Measurements from ENCODE around the gene AARS2. TPM values are rescaled to one million over a fixed set of nuclear protein-coding genes. Genes with fewer than 3 reads are reported as not detected.

The AARS2 gene
- total and polyA plus RNA-seq, 2 of the 4 experiments (the other 2 are of a cell fraction): 9.1 to 10.4 TPM

- Histone ChIP-seq H4K20me1 (ENCODE audit: insufficient read depth, low read length) (no peaks in the 10 kb centered on the region), H2AK9ac (replicated peaks; ENCODE audit: low read depth, low read length, poor library complexity) (no peak overlapping the region), H3K27me3 (ENCODE audit: control insufficient read depth, insufficient read depth, low read length) (peaks cover 64% of the 10 kb centered on the region), H3K9me3 (ENCODE audit: control insufficient read depth, insufficient read depth, low read length) (no peaks in the 10 kb centered on the region), H3K4me1 (ENCODE audit: control insufficient read depth, insufficient read depth, low read length) (no peaks in the 10 kb centered on the region), H4K8ac (ENCODE audit: low read depth in 2 of 2, low read length in 2 of 2) (no peak overlapping the region), H2AFZ (replicated peaks; ENCODE audit: low read length, poor library complexity) (no peak overlapping the region), H3K14ac (replicated peaks; ENCODE audit: low read depth, low read length) (no peak overlapping the region), H3K9ac (ENCODE audit: low read depth, low read length) (no peak overlapping the region), H2BK15ac (ENCODE audit: low read depth, low read length) (no peak overlapping the region), H2AK5ac (ENCODE audit: low read depth, low read length) (no peak overlapping the region), H2BK20ac (ENCODE audit: low read depth, low read length) (no peak overlapping the region), H3K79me1 (ENCODE audit: low read depth in 1 of 2, low read length in 2 of 2) (no peaks in the 10 kb centered on the region), H3K27ac (ENCODE audit: insufficient read depth, low read length) (no peak overlapping the region), H3K23ac (ENCODE audit: low read depth, low read length) (no peak overlapping the region), H3K18ac (ENCODE audit: low read depth, low read length) (no peak overlapping the region), H4K5ac (ENCODE audit: low read depth, low read length) (no peak overlapping the region), H3K4me3 (ENCODE audit: insufficient read depth, low read depth, low read length) (no peak overlapping the region), H3K9me1 (ENCODE audit: insufficient read depth, low read length) (no peaks in the 10 kb centered on the region), H3K4me2 (ENCODE audit: low read depth, low read length) (no peak overlapping the region), H2BK5ac (ENCODE audit: low read depth, low read length, poor library complexity, severe bottlenecking) (no peak overlapping the region), H2BK120ac (ENCODE audit: low read depth, low read length) (no peak overlapping the region), H3K36me3 (ENCODE audit: control insufficient read depth, insufficient read depth, low read length) (no peaks in the 10 kb centered on the region), H4K91ac (ENCODE audit: insufficient read depth, low read depth, low read length) (no peak overlapping the region), H3K56ac (ENCODE audit: extremely low read depth, insufficient read depth, low read length) (no peak overlapping the region), H3K4ac (ENCODE audit: low read depth, low read length) (no peak overlapping the region)
- 75% methylated on average over 4 of the region's 11 CpGs; no CpG with 5 or more reads in 1 of the 2 experiments for WGBS, 2 experiments (ENCODE audit: extremely low coverage in 2 of 2, insufficient read length in 1 of 2)
- no TSS peak for BruUV-seq (replicated peaks)
- dilution Hi-C loops (cut with HindIII; ENCODE audit: low sequenced_read_pairs, unreplicated experiment): no loop called here
- no peak for TF ChIP-seq MAZ (IDR thresholded peaks at IDR 0.05; ENCODE audit: borderline replicate concordance, low read depth, low read length)
- no peak for TF ChIP-seq MXI1 (IDR thresholded peaks at IDR 0.05; ENCODE audit: borderline replicate concordance, low read depth, low read length)
- TF ChIP-seq CHD1 (IDR thresholded peaks at IDR 0.05; ENCODE audit: low read depth, low read length): no peak
- TF ChIP-seq CEBPB (IDR thresholded peaks at IDR 0.05; ENCODE audit: low read depth, low read length): no peak
- TF ChIP-seq BHLHE40 (IDR thresholded peaks at IDR 0.05; ENCODE audit: low read depth, low read length): no peak
- TF ChIP-seq SMC3 (IDR thresholded peaks at IDR 0.05; ENCODE audit: low read depth, low read length): no peak
- no peak for TF ChIP-seq FOS (IDR thresholded peaks at IDR 0.05; ENCODE audit: low read depth, low read length)
- no peak for TF ChIP-seq NFE2L2 (IDR thresholded peaks at IDR 0.05; ENCODE audit: low read depth, low read length)
- no peak for TF ChIP-seq USF2 (IDR thresholded peaks at IDR 0.05; ENCODE audit: low read depth, low read length)
- no peak for TF ChIP-seq POLR2A (IDR thresholded peaks at IDR 0.05; ENCODE audit: low read depth, low read length)
- TF ChIP-seq MAFK (IDR thresholded peaks at IDR 0.05; ENCODE audit: low read depth, low read length): no peak
- no peak for TF ChIP-seq RCOR1 (IDR thresholded peaks at IDR 0.05; ENCODE audit: insufficient replicate concordance, low read length)
- TF ChIP-seq RAD21 (IDR thresholded peaks at IDR 0.05; ENCODE audit: low read length): no peak
- no peak for TF ChIP-seq ELK1 (IDR thresholded peaks at IDR 0.05; ENCODE audit: borderline replicate concordance, low read depth, low read length)
- TF ChIP-seq RFX5 (IDR thresholded peaks at IDR 0.05; ENCODE audit: low read depth, low read length): no peak
- TF ChIP-seq CTCF (conservative IDR thresholded peaks at IDR 0.05; ENCODE audit: low read depth, low read length): no peak
- intact Hi-C loops (cut with micrococcal nuclease): no loop called here
- in situ Hi-C loops (cut with MboI; ENCODE audit: low sequenced_read_pairs): loop anchor here (10.0 kb wide), 1 partner anchor 169 kb away; no protein-coding TSS in a partner anchor
- ChIA-PET CTCF (interaction anchor here (0.6 to 1.0 kb wide), 3 partner anchors 20 to 65 kb away, joined by 3 to 5 read pairs (median 3); partner anchors contain the start of genes AARS2 and TMEM151B), POLR2A (ENCODE audit: unreplicated experiment) (no interaction called here)
- DNase-seq (no peak), ATAC-seq (ENCODE audit: low read depth) (no peak)
Observed at GRCh38 chr6:44333273-44333919, 20.2 kb upstream of the AARS2 start.

Data from IMR-90 (cell line).